Adrenal gland (tissue), 12 donors: ENCODE results near the gene PXT1. TPM values are rescaled to one million over a fixed set of nuclear protein-coding genes. Genes with fewer than 3 reads are reported as not detected.

Source experiments
- DNase-seq, 7 donors: peaks; one replicate each; pipeline ENCODE4 v3.0.0-alpha.2; 2019 to 2020
- H3K27ac ChIP-seq, 5 donors: fragments of 200-600 bp; sonication (generic) in 4 of 5; 1 replicate in 3 of 5; 2 replicates in 2 of 5; pipeline versions ENCODE4 v1.5.1 to v1.8.0; 2016 to 2020; ENCODE audit warnings: mild to moderate bottlenecking in 1 of 5
- H3K27me3 ChIP-seq: fragments of 200-600 bp; 2 replicates; pipeline ENCODE4 v1.8.0; 2021
- H3K36me3 ChIP-seq, 2 donors: fragments of 200-600 bp; replicated peaks in 1 of 2; 1 replicate in 1 of 2; 2 replicates in 1 of 2; pipeline versions ENCODE4 v1.5.1 to v1.8.0; 2018 to 2022
- H3K4me1 ChIP-seq, 2 donors: fragments of 200-600 bp; replicated peaks in 1 of 2; 1 replicate in 1 of 2; 2 replicates in 1 of 2; pipeline versions ENCODE4 v1.5.1 to v1.8.0; 2018 to 2021
- H3K4me3 ChIP-seq, 4 donors: fragments of 200-600 bp; sonication (generic) in 3 of 4; one replicate each; pipeline ENCODE4 v1.5.1; 2016 to 2018
- H3K9me3 ChIP-seq, 3 donors: fragments of 200-600 bp; sonication (generic) in 1 of 3; replicated peaks in 1 of 3; 1 replicate in 2 of 3; 2 replicates in 1 of 3; pipeline versions ENCODE4 v1.5.1 to v1.8.0; 2016 to 2021
- CTCF ChIP-seq, 6 experiments: fragments of 450-650 bp in 4 of 6; fragments of 200-600 bp in 2 of 6; sonication (generic) in 1 of 6; IDR thresholded peaks; 1 replicate in 5 of 6; 2 replicates in 1 of 6; pipeline versions ENCODE4 v1.5.1 to v1.8.0; 2016 to 2021; ENCODE audit warnings: antibody characterized with exemption in 6 of 6, mild to moderate bottlenecking in 2 of 6, moderate library complexity in 1 of 6
- POLR2A ChIP-seq, 2 donors: fragments of 450-650 bp; IDR thresholded peaks; one replicate each; pipeline ENCODE4 v1.6.1; 2017; ENCODE audit warnings: antibody characterized with exemption in 2 of 2, mild to moderate bottlenecking in 2 of 2, moderate library complexity in 1 of 2
- WGBS, 4 donors: extraction: QIAGEN DNeasy Blood & Tissue Kit in 2 of 4; methylation state at CpG; one replicate each; pipeline versions ENCODE4 v1.1.5 to v1.1.7; 2013 to 2017; 5-methylcytosine and 5-hydroxymethylcytosine counted together
- intact Hi-C, 2 donors: fragments of 100-400 bp; cut with DNase I; formaldehyde crosslinking; loops; one replicate each; pipeline versions ENCODE4 v1.14.1 to v1.15.0; 2022 to 2023
- polyA plus RNA-seq, 3 donors: library from polyadenylated mRNA; stranded (reverse); fragments of 200-250 nt in 2 of 3; fragments of 350-450 nt in 1 of 3; fragmentation: Illumina TruSeq in 1 of 3; extraction: RNeasy Lipid Tissue Mini Kit (QIAGEN cat#74804) in 1 of 3; gene quantifications; one replicate each; pipeline ENCODE4 v1.2.3, GENCODE V29; 2013 to 2014
- total RNA-seq, 9 donors: library from RNA; depleted of rRNA in 4 of 9; stranded (reverse); fragments of >200 nt in 4 of 9; fragments of 120-200 nt in 1 of 9; fragmentation: NEBNext Ultra II Directional in 1 of 9; extraction: Animal tissue kit (Norgen Biotek cat#: 25700) in 1 of 9; gene quantifications; one replicate each; pipeline versions ENCODE4 v1.1.0 to v1.2.4, GENCODE V29; 2013 to 2023
- donor health status: healthy with polysubstance abuse.
- donor health status: Bipolar disorder and iron deficiency.
- donor health status: DM: yes; HTN: yes; CAD: no.
- donor health status: DM: no; HTN: no; CAD: no.
- donor health status: DM: no; HTN: no; CAD: no.
- donor health status: DM: yes; HTN: yes; CAD: no.

Gene PXT1
- total and polyA plus RNA-seq, 12 donors: not detected

GRCh38 chr6:36347621-36348020 is 95.0 kb downstream of the PXT1 start:
- intact Hi-C loops: no loop called here
- no peaks in the 10 kb centered on the region for H3K27me3 ChIP-seq
- H3K9me3 ChIP-seq: no peaks in the 10 kb centered on the region
- peak in 1 of 7 donors; percentile 7 for DNase-seq
- no peaks in the 10 kb centered on the region for H3K36me3 ChIP-seq
- TF ChIP-seq CTCF (IDR thresholded peaks at IDR 0.05): no peak
- TF ChIP-seq POLR2A (IDR thresholded peaks at IDR 0.05): no peak
- no peak overlapping the region for H3K4me3 ChIP-seq
- WGBS, 4 donors: 88 to 93% (median 91%) methylated on average over 4 of the region's 4 CpGs
- H3K27ac ChIP-seq: no peak overlapping the region
- peaks cover 0 to 22% of the 10 kb centered on the region in 2 donors for H3K4me1 ChIP-seq

- TF ChIP-seq POLR2A (IDR thresholded peaks at IDR 0.05) (no peak), CTCF (IDR thresholded peaks at IDR 0.05) (no peak)
- H3K9me3 ChIP-seq: no peaks in the 10 kb centered on the region
- H3K27ac ChIP-seq: peak overlapping the region in 1 of 5 donors; percentile 1
- no peak overlapping the region for H3K4me3 ChIP-seq
- H3K27me3 ChIP-seq: no peaks in the 10 kb centered on the region
- intact Hi-C loops: no loop called here
- peaks cover 0 to 19% of the 10 kb centered on the region in 2 donors for H3K4me1 ChIP-seq
- 79 to 91% (median 84%) methylated on average over 19 to 20 of the region's 20 CpGs for WGBS, 4 donors
- DNase-seq: peak in 1 of 7 donors; percentile 17
- no peaks in the 10 kb centered on the region for H3K36me3 ChIP-seq
Measured at GRCh38 chr6:36346486-36347273, 96.0 kb downstream of the PXT1 start.

- intact Hi-C loops: no loop called here
- no peaks in the 10 kb centered on the region for H3K27me3 ChIP-seq
- H3K4me1 ChIP-seq: peaks cover 0 to 11% of the 10 kb centered on the region in 2 donors
- TF ChIP-seq POLR2A (IDR thresholded peaks at IDR 0.05): no peak
- no peak for TF ChIP-seq CTCF (IDR thresholded peaks at IDR 0.05)
- H3K9me3 ChIP-seq: no peaks in the 10 kb centered on the region
- no peaks in the 10 kb centered on the region for H3K36me3 ChIP-seq
- H3K27ac ChIP-seq: no peak overlapping the region
- no peak overlapping the region for H3K4me3 ChIP-seq
- DNase-seq: no peak
- WGBS, 4 donors: 84 to 87% (median 86%) methylated on average over 12 to 13 of the region's 13 CpGs
Measured at GRCh38 chr6:36345681-36346466, 96.8 kb downstream of the PXT1 start.

GRCh38 chr6:36343109-36343680 is 99.5 kb downstream of the PXT1 start:
- intact Hi-C loops: no loop called here
- Histone ChIP-seq H3K27ac (no peak overlapping the region), H3K27me3 (no peaks in the 10 kb centered on the region), H3K4me1 (no peaks in the 10 kb centered on the region), H3K9me3 (no peaks in the 10 kb centered on the region), H3K36me3 (no peaks in the 10 kb centered on the region), H3K4me3 (no peak overlapping the region)
- 69 to 91% (median 84%) methylated on average over 5 of the region's 5 CpGs for WGBS, 4 donors
- DNase-seq: no peak
- TF ChIP-seq CTCF (IDR thresholded peaks at IDR 0.05) (no peak), POLR2A (IDR thresholded peaks at IDR 0.05) (no peak)
